ENCODE results near the gene DDAH1. TPM values are rescaled to one million over a fixed set of nuclear protein-coding genes. Genes with fewer than 3 reads are reported as not detected.

DDAH1 gene
- total RNA-seq, 1 donor from 2014 or later: 10.3 TPM

GRCh38 chr1:85452948-85453347, 12.0 kb downstream of the DDAH1 start:
- H3K27ac ChIP-seq: no peak overlapping the region
- H3K36me3 ChIP-seq: no peaks in the 10 kb centered on the region
- TF ChIP-seq CTCF (IDR thresholded peaks at IDR 0.05) (no peak), POLR2A (IDR thresholded peaks at IDR 0.05) (no peak), POLR2AphosphoS5 (IDR thresholded peaks at IDR 0.05; ENCODE audit: insufficient read depth in 1 of 2, low read depth in 1 of 2) (no peak)
- no peaks in the 10 kb centered on the region for H3K27me3 ChIP-seq
- no peaks in the 10 kb centered on the region for H3K4me1 ChIP-seq
- H3K4me3 ChIP-seq: no peak overlapping the region
- no peaks in the 10 kb centered on the region for H3K9me3 ChIP-seq
- DNase-seq (ENCODE audit: extremely low spot score in 2 of 2): no peak
- intact Hi-C loops (cut with DNase I): no loop called here

- no peaks in the 10 kb centered on the region for H3K9me3 ChIP-seq
- no peak overlapping the region for H3K4me3 ChIP-seq
- intact Hi-C loops (cut with DNase I): no loop called here
- TF ChIP-seq POLR2A (IDR thresholded peaks at IDR 0.05): no peak
- no peaks in the 10 kb centered on the region for H3K36me3 ChIP-seq
- H3K27me3 ChIP-seq: no peaks in the 10 kb centered on the region
- no peak overlapping the region for H3K27ac ChIP-seq
- H3K4me1 ChIP-seq: no peaks in the 10 kb centered on the region
- DNase-seq (ENCODE audit: extremely low spot score in 2 of 2): no peak
Measured at GRCh38 chr1:85451236-85451830, 13.6 kb downstream of the DDAH1 start.

- TF ChIP-seq POLR2A (IDR thresholded peaks at IDR 0.05) (no peak), POLR2AphosphoS5 (IDR thresholded peaks at IDR 0.05; ENCODE audit: insufficient read depth in 1 of 2, low read depth in 1 of 2) (no peak), CTCF (IDR thresholded peaks at IDR 0.05) (no peak)
- H3K27me3 ChIP-seq: no peaks in the 10 kb centered on the region
- no peaks in the 10 kb centered on the region for H3K4me1 ChIP-seq
- peak in 1 of 2 donors; percentile 75 for DNase-seq (ENCODE audit: extremely low spot score in 2 of 2)
- H3K9me3 ChIP-seq: no peaks in the 10 kb centered on the region
- H3K4me3 ChIP-seq: no peak overlapping the region
- no peak overlapping the region for H3K27ac ChIP-seq
- H3K36me3 ChIP-seq: no peaks in the 10 kb centered on the region
- intact Hi-C loops (cut with DNase I): no loop called here
Measured at GRCh38 chr1:85450832-85451231, 14.1 kb downstream of the DDAH1 start.

GRCh38 chr1:85449356-85449755, 15.6 kb downstream of the DDAH1 start:
- no peak overlapping the region for H3K27ac ChIP-seq

GRCh38 chr1:85448358-85448757, 16.6 kb downstream of the DDAH1 start:
- no peaks in the 10 kb centered on the region for H3K9me3 ChIP-seq
- H3K4me1 ChIP-seq: no peaks in the 10 kb centered on the region
- no peak overlapping the region for H3K27ac ChIP-seq
- intact Hi-C loops (cut with DNase I): no loop called here
- DNase-seq (ENCODE audit: extremely low spot score in 2 of 2): no peak
- no peak overlapping the region for H3K4me3 ChIP-seq
- H3K36me3 ChIP-seq: no peaks in the 10 kb centered on the region
- TF ChIP-seq POLR2A (IDR thresholded peaks at IDR 0.05) (no peak), POLR2AphosphoS5 (IDR thresholded peaks at IDR 0.05; ENCODE audit: insufficient read depth in 1 of 2, low read depth in 1 of 2) (no peak), CTCF (IDR thresholded peaks at IDR 0.05) (no peak)
- H3K27me3 ChIP-seq: no peaks in the 10 kb centered on the region

More at GRCh38 chr1:85449356-85449755, 15.6 kb downstream of the DDAH1 start:
- Histone ChIP-seq H3K36me3 (no peaks in the 10 kb centered on the region), H3K9me3 (no peaks in the 10 kb centered on the region), H3K4me1 (no peaks in the 10 kb centered on the region), H3K27me3 (no peaks in the 10 kb centered on the region), H3K4me3 (no peak overlapping the region)
- intact Hi-C loops (cut with DNase I): no loop called here
- no peak for DNase-seq (ENCODE audit: extremely low spot score in 2 of 2)
- TF ChIP-seq POLR2A (IDR thresholded peaks at IDR 0.05): no peak
- TF ChIP-seq POLR2AphosphoS5 (IDR thresholded peaks at IDR 0.05; ENCODE audit: insufficient read depth in 1 of 2, low read depth in 1 of 2): no peak
- TF ChIP-seq CTCF (IDR thresholded peaks at IDR 0.05): no peak

All from vagina (tissue), 2 donors.